Tibial nerve (tissue), 4 donors: ENCODE data around the gene ARFRP1. TPM values are rescaled to one million over a fixed set of nuclear protein-coding genes. Genes with fewer than 3 reads are reported as not detected.

Source experiments
- DNase-seq, 2 donors: peaks; one replicate each; pipeline ENCODE4 v3.0.0-alpha.2; 2019; ENCODE audit warnings: low spot score in 2 of 2
- H3K27ac ChIP-seq, 4 donors: fragments of 200-600 bp; sonication (generic) in 3 of 4; one replicate each; pipeline ENCODE4 v1.5.1; 2017 to 2019; ENCODE audit warnings: mild to moderate bottlenecking in 1 of 4
- H3K27me3 ChIP-seq, 2 donors: fragments of 200-600 bp; sonication (generic) in 1 of 2; one replicate each; pipeline versions ENCODE4 v1.5.1 to v1.6.0; 2017 to 2019
- H3K36me3 ChIP-seq, 3 donors: fragments of 200-600 bp; sonication (generic); one replicate each; pipeline ENCODE4 v1.5.1; 2018 to 2019
- H3K4me1 ChIP-seq, 4 donors: fragments of 200-600 bp; sonication (generic) in 3 of 4; one replicate each; pipeline ENCODE4 v1.5.1; 2017 to 2019
- H3K4me3 ChIP-seq, 4 donors: fragments of 200-600 bp; sonication (generic) in 3 of 4; one replicate each; pipeline ENCODE4 v1.5.1; 2017 to 2019; ENCODE audit warnings: mild to moderate bottlenecking in 1 of 4, moderate library complexity in 1 of 4
- H3K9me3 ChIP-seq, 4 donors: fragments of 200-600 bp; sonication (generic) in 3 of 4; one replicate each; pipeline ENCODE4 v1.5.1; 2017 to 2019
- EP300 ChIP-seq, 2 donors: sonication (generic); formaldehyde crosslinking; IDR thresholded peaks; one replicate each; pipeline ENCODE4 v1.6.1; 2017; ENCODE audit warnings: antibody characterized with exemption in 2 of 2, mild to moderate bottlenecking in 1 of 2
- POLR2A ChIP-seq, 2 donors: fragments of 450-650 bp; IDR thresholded peaks; one replicate each; pipeline ENCODE4 v1.6.1; 2017; ENCODE audit warnings: antibody characterized with exemption in 2 of 2, mild to moderate bottlenecking in 2 of 2, moderate library complexity in 2 of 2
- WGBS, 2 donors: methylation state at CpG; one replicate each; pipeline ENCODE4 v1.1.5; 2018; 5-methylcytosine and 5-hydroxymethylcytosine counted together
- total RNA-seq, 4 donors: library from RNA; depleted of rRNA; stranded (reverse); fragments of >200 nt; gene quantifications; one replicate each; pipeline ENCODE4 v1.1.0, GENCODE V29; 2016
- TF ChIP-seq, protein P1 (sequence below), 5 experiments: fragments of 200-600 bp in 3 of 5; fragments of 450-650 bp in 2 of 5; sonication (generic) in 3 of 5; IDR thresholded peaks; one replicate each; pipeline ENCODE4 v1.5.1; 2016 to 2019; ENCODE audit warnings: antibody characterized with exemption in 5 of 5, mild to moderate bottlenecking in 3 of 5, moderate library complexity in 2 of 5

The ARFRP1 gene
- total RNA-seq, 4 donors from 2014 or later: 36.9 to 71.1 (median 50.9) TPM

DNA sequence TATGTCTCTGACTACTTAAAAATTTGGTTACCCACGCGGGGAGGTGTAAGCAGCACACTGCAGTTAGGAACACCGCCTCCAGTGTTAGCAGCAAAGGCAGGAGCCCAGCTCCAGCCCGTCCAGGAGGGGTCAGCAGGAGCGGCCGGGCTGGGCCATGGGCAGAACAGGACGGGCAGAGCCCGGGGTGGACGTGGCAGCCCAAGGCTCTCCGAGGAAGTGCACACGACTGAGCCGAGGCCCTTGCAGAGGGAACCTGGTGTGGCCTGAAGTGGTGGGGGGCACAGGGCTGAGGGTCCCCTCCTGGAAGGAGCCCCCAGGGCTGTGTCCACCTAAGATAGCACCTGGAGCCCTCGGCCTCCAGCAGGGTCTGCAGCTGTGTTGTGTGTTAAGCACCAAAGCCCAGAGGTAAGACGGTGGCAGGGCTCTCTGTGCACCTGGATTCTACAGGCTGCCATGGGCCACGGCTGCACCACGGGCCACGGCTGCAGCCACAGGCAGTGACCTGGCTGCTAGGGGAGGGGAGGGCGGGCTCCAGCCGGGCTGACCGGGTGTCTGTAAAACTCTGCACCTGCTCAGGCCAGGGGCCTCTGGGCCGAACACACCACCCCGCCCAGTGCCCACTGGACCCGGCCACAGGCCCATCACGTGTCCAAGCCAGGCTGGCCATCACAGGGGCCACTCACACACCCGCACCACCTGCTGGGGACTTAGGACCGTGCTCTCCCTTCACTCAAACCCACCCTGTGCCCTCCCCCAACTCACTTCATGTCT is 38.4 kb upstream of the ARFRP1 start:
- Histone ChIP-seq H3K9me3 (no peaks in the 10 kb centered on the region), H3K27ac (no peak overlapping the region), H3K4me3 (no peak overlapping the region), H3K27me3 (no peaks in the 10 kb centered on the region), H3K4me1 (peaks cover 0 to 33% (median 8%) of the 10 kb centered on the region in 4 donors), H3K36me3 (peaks cover 0 to 60% (median 4%) of the 10 kb centered on the region in 3 donors)
- 74 to 83% methylated on average over 19 to 23 of the region's 26 CpGs for WGBS, 2 donors
- no peak for DNase-seq
- TF ChIP-seq POLR2A (IDR thresholded peaks at IDR 0.05) (no peak), EP300 (IDR thresholded peaks at IDR 0.05) (no peak)
- TF ChIP-seq, protein P1, sequence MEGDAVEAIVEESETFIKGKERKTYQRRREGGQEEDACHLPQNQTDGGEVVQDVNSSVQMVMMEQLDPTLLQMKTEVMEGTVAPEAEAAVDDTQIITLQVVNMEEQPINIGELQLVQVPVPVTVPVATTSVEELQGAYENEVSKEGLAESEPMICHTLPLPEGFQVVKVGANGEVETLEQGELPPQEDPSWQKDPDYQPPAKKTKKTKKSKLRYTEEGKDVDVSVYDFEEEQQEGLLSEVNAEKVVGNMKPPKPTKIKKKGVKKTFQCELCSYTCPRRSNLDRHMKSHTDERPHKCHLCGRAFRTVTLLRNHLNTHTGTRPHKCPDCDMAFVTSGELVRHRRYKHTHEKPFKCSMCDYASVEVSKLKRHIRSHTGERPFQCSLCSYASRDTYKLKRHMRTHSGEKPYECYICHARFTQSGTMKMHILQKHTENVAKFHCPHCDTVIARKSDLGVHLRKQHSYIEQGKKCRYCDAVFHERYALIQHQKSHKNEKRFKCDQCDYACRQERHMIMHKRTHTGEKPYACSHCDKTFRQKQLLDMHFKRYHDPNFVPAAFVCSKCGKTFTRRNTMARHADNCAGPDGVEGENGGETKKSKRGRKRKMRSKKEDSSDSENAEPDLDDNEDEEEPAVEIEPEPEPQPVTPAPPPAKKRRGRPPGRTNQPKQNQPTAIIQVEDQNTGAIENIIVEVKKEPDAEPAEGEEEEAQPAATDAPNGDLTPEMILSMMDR (IDR thresholded peaks at IDR 0.05): no peak

DNA sequence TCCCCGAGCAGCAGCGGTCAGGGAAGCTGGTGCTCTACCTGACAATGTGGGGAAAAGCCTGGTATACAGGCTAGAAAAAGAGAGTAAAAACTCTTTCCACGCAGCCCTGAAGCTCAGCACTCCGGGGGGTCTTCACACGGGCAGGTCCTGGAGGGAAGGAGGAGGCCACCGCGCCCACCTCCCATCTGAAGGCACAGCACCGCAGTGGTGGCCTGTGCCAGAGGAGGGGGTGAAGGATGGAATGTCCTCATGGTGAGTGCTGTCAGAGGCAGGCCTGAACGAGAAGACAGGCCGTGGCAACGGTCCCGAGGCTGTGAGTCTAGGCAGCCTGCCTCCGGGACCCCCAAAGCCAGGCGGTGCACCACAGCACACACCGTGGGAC is 37.6 kb upstream of the ARFRP1 start:
- no peak for TF ChIP-seq EP300 (IDR thresholded peaks at IDR 0.05)
- TF ChIP-seq POLR2A (IDR thresholded peaks at IDR 0.05): no peak
- peaks cover 0 to 40% (median 12%) of the 10 kb centered on the region in 4 donors for H3K4me1 ChIP-seq
- H3K9me3 ChIP-seq: no peaks in the 10 kb centered on the region
- H3K27me3 ChIP-seq: no peaks in the 10 kb centered on the region
- DNase-seq: no peak
- peaks cover 0 to 57% (median 4%) of the 10 kb centered on the region in 3 donors for H3K36me3 ChIP-seq
- WGBS, 2 donors: 76% methylated on average over 15 of the region's 15 CpGs
- no peak overlapping the region for H3K4me3 ChIP-seq
- peak overlapping the region in 1 of 4 donors; percentile 31 for H3K27ac ChIP-seq

DNA sequence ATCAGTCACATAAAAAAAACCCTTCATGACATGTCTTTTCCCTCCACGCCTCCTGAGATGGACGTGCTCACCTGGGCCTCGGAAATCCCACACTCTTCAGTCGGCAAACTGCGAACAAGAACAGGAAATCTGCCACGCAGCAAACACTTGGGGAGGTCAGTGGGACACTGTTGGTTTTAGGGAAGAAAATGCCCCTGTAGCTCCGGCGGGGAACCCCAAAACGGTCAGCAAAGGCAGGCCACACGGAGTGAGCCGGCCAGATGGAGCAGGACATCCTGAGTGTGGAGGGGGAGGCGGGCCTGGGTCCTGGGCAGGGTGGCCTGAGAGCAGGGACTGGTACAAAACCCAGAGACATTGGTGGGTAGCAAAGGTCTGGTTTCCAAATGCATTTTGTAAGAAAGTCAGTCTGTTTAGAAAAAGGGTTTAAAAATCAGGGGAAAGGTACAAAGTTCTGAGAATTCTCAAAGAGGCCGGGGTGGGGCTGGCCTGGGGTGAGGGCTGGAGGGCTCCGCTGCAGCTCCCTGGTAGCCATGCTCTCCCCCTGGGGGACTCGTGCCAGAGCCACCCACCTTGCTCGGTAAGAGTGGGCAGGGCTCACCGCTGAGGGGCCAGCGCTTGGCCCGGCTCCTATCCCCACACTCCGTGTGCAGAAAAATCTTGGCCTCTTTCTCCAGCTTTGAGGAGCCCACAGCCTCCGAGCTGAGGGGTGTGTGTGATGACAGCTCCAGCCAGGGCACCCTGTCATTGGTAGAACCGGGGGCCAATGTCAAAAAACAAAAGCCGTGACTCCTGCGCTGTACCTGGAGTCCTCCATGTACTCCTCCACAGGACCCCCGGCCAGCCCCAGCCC is 37.0 kb upstream of the ARFRP1 start:
- no peaks in the 10 kb centered on the region for H3K9me3 ChIP-seq
- 66 to 78% methylated on average over 20 to 25 of the region's 25 CpGs for WGBS, 2 donors
- H3K36me3 ChIP-seq: peaks cover 0 to 51% (median 4%) of the 10 kb centered on the region in 3 donors
- no peak overlapping the region for H3K4me3 ChIP-seq
- no peak for TF ChIP-seq EP300 (IDR thresholded peaks at IDR 0.05)
- no peak for TF ChIP-seq POLR2A (IDR thresholded peaks at IDR 0.05)
- TF ChIP-seq, protein P1 (IDR thresholded peaks at IDR 0.05): no peak
- no peak for DNase-seq
- H3K27ac ChIP-seq: peak overlapping the region in 3 of 4 donors; percentile 0 to 50 (median 31)
- H3K4me1 ChIP-seq: peaks cover 0 to 42% (median 12%) of the 10 kb centered on the region in 4 donors
- no peaks in the 10 kb centered on the region for H3K27me3 ChIP-seq

DNA sequence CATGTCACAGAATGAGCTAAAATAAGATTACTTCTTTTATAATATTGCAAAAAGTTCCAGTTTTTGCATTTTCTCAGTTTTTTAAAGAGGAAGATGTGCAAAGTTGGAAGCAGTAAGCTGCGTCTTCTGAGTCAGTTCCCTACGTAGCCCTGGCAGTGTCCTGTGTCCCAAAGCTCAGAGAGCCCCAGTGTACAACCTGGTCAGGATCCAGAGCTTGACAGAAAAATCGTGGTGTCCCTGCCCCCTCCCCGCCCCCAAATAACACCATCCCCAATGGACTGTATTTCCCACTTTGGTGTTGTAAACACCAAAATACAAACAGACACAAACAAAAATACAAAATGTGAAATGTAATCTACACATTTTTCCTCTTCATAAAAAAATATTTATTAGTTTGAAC is 36.4 kb upstream of the ARFRP1 start:
- no peak overlapping the region for H3K4me3 ChIP-seq
- no peak for DNase-seq
- WGBS, 2 donors: 64 to 72% methylated on average over 4 of the region's 4 CpGs
- H3K9me3 ChIP-seq: no peaks in the 10 kb centered on the region
- no peaks in the 10 kb centered on the region for H3K27me3 ChIP-seq
- H3K4me1 ChIP-seq: peaks cover 0 to 43% (median 12%) of the 10 kb centered on the region in 4 donors
- TF ChIP-seq POLR2A (IDR thresholded peaks at IDR 0.05): no peak
- TF ChIP-seq, protein P1 (IDR thresholded peaks at IDR 0.05): no peak
- H3K27ac ChIP-seq: peak overlapping the region in 2 of 4 donors; percentile 0 to 31
- peaks cover 0 to 48% (median 4%) of the 10 kb centered on the region in 3 donors for H3K36me3 ChIP-seq

DNA sequence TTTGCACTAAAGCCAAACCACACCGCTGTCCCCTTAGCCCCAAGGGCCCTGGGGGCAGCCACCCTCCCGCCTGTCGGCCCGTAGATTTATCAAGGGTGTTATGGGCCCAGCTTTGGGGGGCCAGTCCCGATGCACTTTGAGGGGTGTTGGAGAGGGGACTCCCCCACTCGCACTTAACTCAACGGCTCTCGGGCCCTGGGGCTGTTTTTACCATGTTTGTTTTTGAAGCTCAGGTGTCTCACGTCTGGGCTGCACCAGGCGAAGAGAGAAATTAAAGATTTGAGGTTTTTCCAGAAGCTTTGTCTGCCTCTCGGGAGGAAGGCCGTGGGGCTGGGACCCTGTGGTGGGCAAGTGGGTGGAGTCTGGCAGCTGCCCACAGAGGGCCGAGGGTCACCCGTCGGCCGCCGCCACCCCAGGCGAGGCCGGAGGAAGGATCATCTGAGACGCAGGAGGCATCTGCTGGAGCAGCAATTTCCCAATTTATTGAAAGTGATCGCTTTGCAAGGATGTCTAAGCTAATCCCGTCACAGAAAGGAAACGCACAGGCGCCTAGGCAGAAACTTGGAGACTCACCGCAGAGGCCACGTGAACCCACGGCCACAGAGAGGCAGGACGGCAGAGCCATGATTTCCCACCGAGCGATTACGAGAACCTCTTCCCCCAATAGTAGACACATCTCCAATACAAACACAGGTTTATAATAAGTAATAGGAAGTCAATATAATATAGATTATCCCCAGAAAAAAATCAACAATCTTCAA is 35.6 kb upstream of the ARFRP1 start:
- Histone ChIP-seq H3K36me3 (peaks cover 0 to 48% (median 4%) of the 10 kb centered on the region in 3 donors), H3K27me3 (no peaks in the 10 kb centered on the region), H3K4me3 (no peak overlapping the region), H3K4me1 (peaks cover 0 to 51% (median 20%) of the 10 kb centered on the region in 4 donors), H3K9me3 (no peaks in the 10 kb centered on the region), H3K27ac (no peak overlapping the region)
- TF ChIP-seq, protein P1 (IDR thresholded peaks at IDR 0.05): no peak
- no peak for TF ChIP-seq EP300 (IDR thresholded peaks at IDR 0.05)
- TF ChIP-seq POLR2A (IDR thresholded peaks at IDR 0.05): no peak
- DNase-seq: no peak
- 76 to 77% methylated on average over 31 of the region's 31 CpGs for WGBS, 2 donors
